HepG2 (cell line): Measurements from ENCODE around the gene THY1. TPM values are rescaled to one million over a fixed set of nuclear protein-coding genes. Genes with fewer than 3 reads are reported as not detected.

Experiments used
- ATAC-seq: fragments of 200-7000 bp; cut with Tn5 transposase; 3 replicates; pipeline ENCODE4 v1.9.1; 2020; ENCODE audit warnings: mild to moderate bottlenecking, moderate library complexity
- BruUV-seq: library from RNA; stranded (reverse); fragments of 400-500 nt; replicated peaks from 2 replicates; lab custom pipeline; 2021; lab: Mats Ljungman, UMichigan
- CTCF ChIA-PET: fragments of 300-600 bp; formaldehyde crosslinking; extraction: SDS; loops from one replicate; lab custom pipeline; 2021; ENCODE audit warnings: low total read pairs, inconsistent platforms, low intra/inter-chr PET ratio; lab: Yijun Ruan, JAX
- POLR2A ChIA-PET: fragments of 350-600 bp; sonication (Branson Sonifier 250); formaldehyde crosslinking; loops from one replicate; lab custom pipeline; 2020; ENCODE audit warnings: antibody characterized with exemption, inconsistent platforms; lab: Yijun Ruan, JAX
- DNase-seq: peaks from one replicate; pipeline ENCODE4 v3.0.0-alpha.2; 2015; ENCODE audit warnings: low spot score
- FAIRE-seq: peaks from 3 replicates; lab custom pipeline; 2011; peaks lifted over from hg19 to GRCh38; lab: Jason Lieb, UNC
- H2AFZ ChIP-seq: one replicate; pipeline ENCODE4 v1.6.1; 2011; ENCODE audit warnings: low read length, inconsistent platforms
- H3K27ac ChIP-seq: fragments of 300-600 bp; 3 replicates; pipeline ENCODE4 v1.8.0; 2011; ENCODE audit warnings: mixed run types, mild to moderate bottlenecking, mixed read lengths, low read length, inconsistent platforms; ENCODE audit not compliant: insufficient read depth; ENCODE audit errors: extremely low read length
- H3K27me3 ChIP-seq, 2 experiments: fragments of 200-600 bp in 1 of 2; 2 replicates in 1 of 2; 3 replicates in 1 of 2; pipeline versions ENCODE4 v1.6.0 to v1.8.0; 2011; ENCODE audit warnings: low read length in 2 of 2, mild to moderate bottlenecking in 2 of 2, moderate library complexity in 2 of 2, inconsistent platforms in 1 of 2; ENCODE audit not compliant: insufficient read depth in 2 of 2, control insufficient read depth in 1 of 2
- H3K36me3 ChIP-seq, 2 experiments: fragments of 200-600 bp in 1 of 2; replicated peaks in 1 of 2; 2 replicates in 1 of 2; 3 replicates in 1 of 2; pipeline versions ENCODE4 v1.5.1 to v1.8.0; 2011; ENCODE audit warnings: low read length in 2 of 2, inconsistent platforms in 1 of 2; ENCODE audit not compliant: insufficient read depth in 2 of 2, control insufficient read depth in 1 of 2
- H3K4me1 ChIP-seq: 2 replicates; pipeline ENCODE4 v1.5.1; 2012; ENCODE audit warnings: low read length, inconsistent platforms; ENCODE audit not compliant: insufficient read depth
- H3K4me2 ChIP-seq: 2 replicates; pipeline ENCODE4 v1.6.0; 2011; ENCODE audit warnings: low read depth, low read length, inconsistent platforms
- H3K4me3 ChIP-seq, 3 experiments: fragments of 200-600 bp in 1 of 3; sonication (generic), shearing (Covaris generic) in 1 of 3; replicated peaks in 1 of 3; 2 replicates each; pipeline ENCODE4 v1.5.1; 2011 to 2016; ENCODE audit warnings: low read length in 3 of 3, inconsistent platforms in 2 of 3, low read depth in 2 of 3, mild to moderate bottlenecking in 2 of 3, control low read depth in 1 of 3, mixed read lengths in 1 of 3; ENCODE audit not compliant: insufficient read depth in 1 of 3
- H3K79me2 ChIP-seq: one replicate; pipeline ENCODE4 v1.6.1; 2011; ENCODE audit warnings: low read length, inconsistent platforms; ENCODE audit not compliant: insufficient read depth
- H3K9ac ChIP-seq: 2 replicates; pipeline ENCODE4 v1.6.0; 2011; ENCODE audit warnings: mild to moderate bottlenecking, low read depth, low read length, inconsistent platforms; ENCODE audit not compliant: insufficient read depth
- H3K9me3 ChIP-seq: 2 replicates; pipeline ENCODE4 v1.5.1; 2012; ENCODE audit warnings: mild to moderate bottlenecking, low read length
- H4K20me1 ChIP-seq: 2 replicates; pipeline ENCODE4 v1.6.0; 2011; ENCODE audit warnings: inconsistent platforms, mild to moderate bottlenecking, low read length, moderate library complexity; ENCODE audit not compliant: insufficient read depth
- AHR ChIP-seq: IDR thresholded peaks from 2 replicates; pipeline ENCODE4 v1.6.1; 2018; ENCODE audit warnings: missing genetic modification reagents, missing compliant biosample characterization
- HOXA5 ChIP-seq: sonication (generic); formaldehyde crosslinking; IDR thresholded peaks from 2 replicates; pipeline ENCODE4 v1.4.0; 2020; ENCODE audit warnings: missing genetic modification reagents
- REPIN1 ChIP-seq: sonication (generic); formaldehyde crosslinking; IDR thresholded peaks from 2 replicates; pipeline ENCODE4 v1.8.0; 2022; ENCODE audit warnings: missing genetic modification reagents, low read depth, mild to moderate bottlenecking, borderline replicate concordance
- SIX1 ChIP-seq: sonication (generic); formaldehyde crosslinking; IDR thresholded peaks from 2 replicates; pipeline ENCODE4 v1.4.0; 2020; ENCODE audit warnings: missing genetic modification reagents, borderline replicate concordance
- SOX6 ChIP-seq, 2 experiments: fragments of 450-650 bp in 1 of 2; sonication (generic) in 1 of 2; formaldehyde crosslinking in 1 of 2; IDR thresholded peaks; 2 replicates each; pipeline versions ENCODE4 v1.4.0 to v1.6.1; 2017 to 2020; ENCODE audit warnings: antibody characterized with exemption in 1 of 2, mild to moderate bottlenecking in 1 of 2, missing genetic modification reagents in 1 of 2
- TEAD2 ChIP-seq: sonication (generic); formaldehyde crosslinking; IDR thresholded peaks from 2 replicates; pipeline ENCODE4 v1.9.0; 2021; ENCODE audit warnings: missing genetic modification reagents
- ZEB1 ChIP-seq: IDR thresholded peaks from 2 replicates; pipeline ENCODE4 v1.6.1; 2012; ENCODE audit warnings: mild to moderate bottlenecking, low read depth, inconsistent platforms; ENCODE audit not compliant: insufficient replicate concordance
- ZNF256 ChIP-seq: sonication (generic); formaldehyde crosslinking; conservative IDR thresholded peaks from 2 replicates; pipeline ENCODE4 v1.4.0; 2020; ENCODE audit warnings: missing genetic modification reagents
- ZNF331 ChIP-seq: sonication (generic); formaldehyde crosslinking; IDR thresholded peaks from 2 replicates; pipeline ENCODE4 v1.4.0; 2020; ENCODE audit warnings: missing genetic modification reagents
- ZNF367 ChIP-seq: sonication (generic); formaldehyde crosslinking; IDR thresholded peaks from 2 replicates; pipeline ENCODE4 v1.4.0; 2020; ENCODE audit warnings: missing genetic modification reagents, borderline replicate concordance
- ZNF44 ChIP-seq: sonication (generic); formaldehyde crosslinking; IDR thresholded peaks from 2 replicates; pipeline ENCODE4 v1.5.1; 2020; ENCODE audit warnings: mild to moderate bottlenecking, missing genetic modification reagents
- ZSCAN20 ChIP-seq: sonication (generic); formaldehyde crosslinking; IDR thresholded peaks from 2 replicates; pipeline ENCODE4 v1.4.0; 2020; ENCODE audit warnings: missing genetic modification reagents, mild to moderate bottlenecking, borderline replicate concordance
- WGBS: methylation state at CpG from one replicate; pipeline ENCODE4 v1.1.6; 2017; ENCODE audit warnings: low lambda C conversion rate; 5-methylcytosine and 5-hydroxymethylcytosine counted together
- in situ Hi-C: cut with HindIII; loops from 2 replicates; pipeline ENCODE4 v1.10.0; 2017; ENCODE audit warnings: low pct_unique_long_range_greater_than_20kb; ENCODE audit not compliant: extremely low pct_ligation_motif_present
- intact Hi-C: fragments of 100-400 bp; cut with micrococcal nuclease; formaldehyde crosslinking; loops from one replicate; pipeline ENCODE4 v1.10.0; 2022; ENCODE audit not compliant: unreplicated experiment
- polyA plus RNA-seq, 8 experiments: library from polyadenylated mRNA; depleted of rRNA in 3 of 8; stranded (reverse) in 7 of 8; unstranded in 1 of 8; fragments of >200 nt; fragmentation: Illumina TruSeq in 4 of 8; extraction: Trizol in 4 of 8; gene quantifications; 2 replicates each; pipeline versions ENCODE4 v1.2.1 to v1.2.3, GENCODE V29; 2011 to 2016; ENCODE audit warnings: low read depth in 4 of 8, missing spikeins in 1 of 8, mixed read lengths in 1 of 8; ENCODE audit not compliant: insufficient read depth in 1 of 8
- total RNA-seq, 5 experiments: library from RNA; depleted of rRNA; stranded (reverse); fragments of >200 nt; fragmentation: Illumina TruSeq; extraction: Trizol; gene quantifications; 2 replicates each; pipeline ENCODE4 v1.2.3, GENCODE V29; 2016; ENCODE audit warnings: low read depth in 1 of 5
- TF ChIP-seq, protein P1 (sequence below): sonication (generic); formaldehyde crosslinking; IDR thresholded peaks from 2 replicates; pipeline ENCODE4 v1.5.0; 2020; ENCODE audit warnings: missing genetic modification reagents
- TF ChIP-seq, protein P2 (sequence below): sonication (generic); formaldehyde crosslinking; IDR thresholded peaks from 2 replicates; pipeline ENCODE4 v1.4.0; 2020; ENCODE audit warnings: missing genetic modification reagents

THY1 gene
- total and polyA plus RNA-seq, 2 of the 13 experiments (the other 11 are each of a cell fraction or from before 2014, with no cell fraction given): not detected

DNA sequence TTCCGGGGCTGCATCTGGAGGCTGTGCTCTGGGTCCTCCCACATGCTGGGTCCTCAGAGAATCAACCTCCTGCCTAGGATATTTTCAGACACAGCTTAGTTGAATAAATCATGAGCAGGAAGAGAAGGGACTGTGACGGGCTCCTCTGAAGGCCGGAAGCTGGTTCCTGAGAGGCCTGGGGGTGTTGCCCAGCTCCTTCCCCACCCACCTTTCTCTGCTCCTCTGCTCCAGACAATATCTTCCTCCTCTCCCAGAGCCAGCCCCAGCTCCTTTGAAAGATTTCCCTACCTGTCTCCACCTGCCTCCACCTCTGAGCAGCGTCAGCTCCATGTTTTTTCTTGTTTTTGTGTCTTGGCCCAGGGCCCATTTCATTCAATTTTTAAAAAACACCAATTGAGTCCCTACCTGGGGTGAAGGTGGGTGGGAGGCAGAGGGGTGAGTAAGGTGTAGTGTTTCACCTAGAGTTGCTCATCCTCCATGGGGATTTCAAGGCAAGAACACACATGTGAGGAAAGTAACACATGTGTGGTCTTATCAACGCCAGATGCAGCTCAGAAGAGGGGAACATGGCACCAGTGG lies 24.8 kb upstream of the THY1 start:
- ChIA-PET POLR2A (no interaction called here), CTCF (no interaction called here)
- BruUV-seq: no TSS peak
- H3K4me3 ChIP-seq: no peak overlapping the region
- peaks cover 11% of the 10 kb centered on the region for H3K4me1 ChIP-seq
- ATAC-seq (no peak), FAIRE-seq (no peak), DNase-seq (no peak)
- 79% methylated on average over 4 of the region's 5 CpGs for WGBS
- no peak overlapping the region for H3K9ac ChIP-seq
- no peaks in the 10 kb centered on the region for H3K79me2 ChIP-seq
- TF ChIP-seq ZNF44 (no peak), AHR (CRISPR knock-in tag) (no peak), TEAD2 (no peak), ZEB1 (no peak), REPIN1 (CRISPR knock-in tag) (no peak), SIX1 (CRISPR knock-in tag) (no peak), SOX6 (IDR thresholded peaks at IDR 0.05) (no peak), SOX6 (CRISPR knock-in tag; IDR thresholded peaks at IDR 0.05) (no peak), ZNF331 (no peak), HOXA5 (CRISPR knock-in tag) (no peak), ZSCAN20 (CRISPR knock-in tag) (no peak), ZNF256 (CRISPR knock-in tag) (no peak), ZNF367 (CRISPR knock-in tag) (no peak)
- TF ChIP-seq, protein P1, sequence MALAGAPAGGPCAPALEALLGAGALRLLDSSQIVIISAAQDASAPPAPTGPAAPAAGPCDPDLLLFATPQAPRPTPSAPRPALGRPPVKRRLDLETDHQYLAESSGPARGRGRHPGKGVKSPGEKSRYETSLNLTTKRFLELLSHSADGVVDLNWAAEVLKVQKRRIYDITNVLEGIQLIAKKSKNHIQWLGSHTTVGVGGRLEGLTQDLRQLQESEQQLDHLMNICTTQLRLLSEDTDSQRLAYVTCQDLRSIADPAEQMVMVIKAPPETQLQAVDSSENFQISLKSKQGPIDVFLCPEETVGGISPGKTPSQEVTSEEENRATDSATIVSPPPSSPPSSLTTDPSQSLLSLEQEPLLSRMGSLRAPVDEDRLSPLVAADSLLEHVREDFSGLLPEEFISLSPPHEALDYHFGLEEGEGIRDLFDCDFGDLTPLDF (CRISPR knock-in tag): no peak
- TF ChIP-seq, protein P2, sequence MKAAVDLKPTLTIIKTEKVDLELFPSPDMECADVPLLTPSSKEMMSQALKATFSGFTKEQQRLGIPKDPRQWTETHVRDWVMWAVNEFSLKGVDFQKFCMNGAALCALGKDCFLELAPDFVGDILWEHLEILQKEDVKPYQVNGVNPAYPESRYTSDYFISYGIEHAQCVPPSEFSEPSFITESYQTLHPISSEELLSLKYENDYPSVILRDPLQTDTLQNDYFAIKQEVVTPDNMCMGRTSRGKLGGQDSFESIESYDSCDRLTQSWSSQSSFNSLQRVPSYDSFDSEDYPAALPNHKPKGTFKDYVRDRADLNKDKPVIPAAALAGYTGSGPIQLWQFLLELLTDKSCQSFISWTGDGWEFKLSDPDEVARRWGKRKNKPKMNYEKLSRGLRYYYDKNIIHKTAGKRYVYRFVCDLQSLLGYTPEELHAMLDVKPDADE (CRISPR knock-in tag): no peak
- no peaks in the 10 kb centered on the region for H3K9me3 ChIP-seq
- in situ Hi-C loops: no loop called here
- no peak overlapping the region for H2AFZ ChIP-seq
- H3K27me3 ChIP-seq: no peaks in the 10 kb centered on the region
- H3K36me3 ChIP-seq: no peaks in the 10 kb centered on the region
- H4K20me1 ChIP-seq: no peaks in the 10 kb centered on the region
- intact Hi-C loops: no loop called here
- no peak overlapping the region for H3K4me2 ChIP-seq
- no peak overlapping the region for H3K27ac ChIP-seq
